Activated T-cell treated with anti-CD3 and anti-CD28 coated beads, Interleukin-2, amount 50 U/mL, for 1 hour (primary cell): ENCODE measurements around the gene VMAC.

Experiments used
- DNase-seq: peaks from one replicate; pipeline ENCODE4 v3.0.0-alpha.2; 2020

The VMAC gene

GRCh38 chr19:5955636-5955935, 50.9 kb downstream of the VMAC start:
- no peak for DNase-seq

GRCh38 chr19:5956323-5956722, 51.7 kb downstream of the VMAC start:
- no peak for DNase-seq

GRCh38 chr19:5956728-5957127, 52.1 kb downstream of the VMAC start:
- no peak for DNase-seq

- DNase-seq, result no peak
Measured at GRCh38 chr19:5957170-5957569, 52.5 kb downstream of the VMAC start.

GRCh38 chr19:5958074-5958850, 53.6 kb downstream of the VMAC start:
- no peak for DNase-seq

- DNase-seq, result no peak
Measured at GRCh38 chr19:5958851-5959122, 54.1 kb downstream of the VMAC start.

- DNase-seq, result no peak
Measured at GRCh38 chr19:5959260-5960004, 54.8 kb downstream of the VMAC start.
